PC-3 (cell line): ENCODE measurements around the gene ZNF785. TPM values are rescaled to one million over a fixed set of nuclear protein-coding genes. Genes with fewer than 3 reads are reported as not detected.

ENCODE experiments used
- ATAC-seq: fragments of 200-7000 bp; cut with Tn5 transposase; 2 replicates; pipeline ENCODE4 v1.9.1; 2020; ENCODE audit warnings: mild to moderate bottlenecking, moderate library complexity
- BruUV-seq: library from RNA; stranded (reverse); fragments of 400-500 nt; replicated peaks from 2 replicates; lab custom pipeline; 2021; lab: Mats Ljungman, UMichigan
- CTCF ChIA-PET: fragments of 300-600 bp; sonication (Branson Sonifier 250); formaldehyde crosslinking; loops from one replicate; lab custom pipeline; 2022; ENCODE audit warnings: antibody characterized with exemption; lab: Charles Lee
- POLR2A ChIA-PET: fragments of 300-600 bp; sonication (Branson Sonifier 250); formaldehyde crosslinking; loops from one replicate; lab custom pipeline; 2022; ENCODE audit warnings: antibody characterized with exemption; ENCODE audit not compliant: unreplicated experiment; lab: Charles Lee
- DNase-seq: peaks from one replicate; pipeline ENCODE4 v3.0.0-alpha.2; 2015
- H2AFZ ChIP-seq: fragments of 300-600 bp; sonication (generic); 2 replicates; pipeline ENCODE4 v1.6.0; 2016; ENCODE audit warnings: antibody characterized with exemption, low read length
- H3F3A ChIP-seq: fragments of 300-600 bp; sonication (generic); one replicate; pipeline ENCODE4 v1.6.0; 2017; ENCODE audit warnings: antibody characterized with exemption, low read length, control low read depth, mild to moderate bottlenecking; ENCODE audit not compliant: unreplicated experiment
- H3K27ac ChIP-seq: fragments of 300-600 bp; sonication (generic); 2 replicates; pipeline ENCODE4 v1.5.1; 2016; ENCODE audit warnings: mild to moderate bottlenecking, low read length
- H3K27me3 ChIP-seq: fragments of 300-600 bp; sonication (generic); 2 replicates; pipeline ENCODE4 v1.6.1; 2016; ENCODE audit warnings: low read length, mixed read lengths
- H3K36me3 ChIP-seq: fragments of 300-600 bp; sonication (generic); 2 replicates; pipeline ENCODE4 v1.6.1; 2016; ENCODE audit warnings: low read depth, mixed run types, low read length, mixed read lengths
- H3K4me1 ChIP-seq: fragments of 300-600 bp; sonication (generic); 2 replicates; pipeline ENCODE4 v1.5.1; 2016; ENCODE audit warnings: low read length; ENCODE audit not compliant: insufficient read depth
- H3K4me2 ChIP-seq: fragments of 300-600 bp; sonication (generic); 2 replicates; pipeline ENCODE4 v1.6.0; 2016; ENCODE audit warnings: low read length
- H3K4me3 ChIP-seq: fragments of 300-600 bp; sonication (generic); 2 replicates; pipeline ENCODE4 v1.5.1; 2016; ENCODE audit warnings: mild to moderate bottlenecking, low read length, mixed read lengths
- H3K79me2 ChIP-seq: fragments of 300-600 bp; sonication (generic); 2 replicates; pipeline ENCODE4 v1.6.1; 2017; ENCODE audit warnings: low read length, mixed read lengths
- H3K9ac ChIP-seq: fragments of 300-600 bp; sonication (generic); 2 replicates; pipeline ENCODE4 v1.6.0; 2016; ENCODE audit warnings: mild to moderate bottlenecking, low read length
- H3K9me2 ChIP-seq: fragments of 300-600 bp; sonication (generic); replicated peaks from 2 replicates; pipeline ENCODE4 v1.6.1; 2016; ENCODE audit warnings: mixed run types, low read length, mixed read lengths
- H3K9me3 ChIP-seq: fragments of 300-600 bp; sonication (generic); 2 replicates; pipeline ENCODE4 v1.6.1; 2016; ENCODE audit warnings: low read length, mixed read lengths
- H4K20me1 ChIP-seq: fragments of 300-600 bp; sonication (generic); 2 replicates; pipeline ENCODE4 v1.6.1; 2016; ENCODE audit warnings: low read length, mixed read lengths
- EZH2 ChIP-seq: fragments of 300-600 bp; sonication (generic); IDR thresholded peaks from one replicate; pipeline ENCODE4 v1.6.1; 2017; ENCODE audit warnings: antibody characterized with exemption, mild to moderate bottlenecking, low read length; ENCODE audit not compliant: unreplicated experiment
- EZH2phosphoT487 ChIP-seq: fragments of 300-600 bp; sonication (generic); IDR thresholded peaks from 2 replicates; pipeline ENCODE4 v1.6.1; 2018; ENCODE audit warnings: mild to moderate bottlenecking, antibody characterized with exemption, low read length, borderline replicate concordance
- intact Hi-C: fragments of 100-400 bp; cut with micrococcal nuclease; formaldehyde crosslinking; loops from 2 replicates; pipeline ENCODE4 v1.9.0; 2023
- total RNA-seq: library from RNA; depleted of rRNA; stranded (reverse); fragments of >200 nt; gene quantifications from 2 replicates; pipeline ENCODE4 v1.2.3, GENCODE V29; 2014
- TF ChIP-seq, protein P1 (sequence below): fragments of 300-600 bp; sonication (generic); conservative IDR thresholded peaks from 2 replicates; pipeline ENCODE4 v1.5.1; 2017; ENCODE audit warnings: antibody characterized with exemption, low read depth, mild to moderate bottlenecking, low read length

The ZNF785 gene
- total RNA-seq, 1 experiment from 2014 or later, result 4.9 TPM

DNA sequence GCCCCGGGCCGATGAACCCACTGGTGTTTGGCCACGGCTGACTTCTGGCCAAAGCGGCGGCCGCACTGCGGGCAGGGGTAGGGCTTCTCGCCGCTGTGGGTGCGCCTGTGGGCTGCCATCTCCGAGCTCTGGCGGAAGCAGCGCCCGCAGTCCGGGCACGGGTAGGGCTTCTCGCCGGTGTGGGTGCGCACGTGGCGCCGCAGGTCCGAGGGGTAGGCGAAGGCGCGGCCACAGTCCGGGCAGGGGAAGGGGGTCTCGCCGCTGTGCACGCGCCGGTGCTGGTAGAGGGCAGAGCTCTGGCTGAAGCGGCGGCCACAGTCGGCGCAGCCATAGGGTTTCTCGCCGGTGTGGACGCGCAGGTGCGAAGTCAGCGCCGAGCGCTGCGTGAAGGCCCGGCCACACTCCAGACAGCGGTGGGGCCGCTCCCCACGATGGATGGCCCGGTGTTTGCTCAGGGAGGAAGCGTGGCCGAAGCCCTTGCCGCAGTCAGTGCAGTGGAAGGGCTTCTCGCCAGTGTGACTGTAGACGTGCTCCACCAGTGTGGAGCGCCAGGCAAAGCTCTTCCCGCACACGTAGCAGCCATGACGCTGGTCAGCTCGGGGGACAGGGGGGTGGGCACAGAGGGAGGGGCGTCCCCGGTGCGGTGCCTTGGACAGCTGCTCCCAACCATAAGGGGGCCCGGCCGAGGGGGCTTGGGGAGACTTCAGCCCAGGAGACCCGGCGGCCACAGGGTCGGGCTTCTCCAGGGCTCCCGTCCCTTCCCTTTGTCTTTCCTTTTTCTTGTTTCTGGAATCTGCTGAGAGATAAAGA lies 30.0 kb downstream of the ZNF785 start:
- Histone ChIP-seq H3K4me3 (no peak overlapping the region), H3K27ac (no peak overlapping the region), H3F3A (no peaks in the 10 kb centered on the region), H3K4me1 (peaks cover 3% of the 10 kb centered on the region; the same call in 1 of the 2 replicates), H3K9me2 (no peaks in the 10 kb centered on the region), H2AFZ (no peak overlapping the region), H3K9me3 (no peaks in the 10 kb centered on the region), H4K20me1 (no peaks in the 10 kb centered on the region), H3K9ac (no peak overlapping the region), H3K36me3 (no peaks in the 10 kb centered on the region), H3K79me2 (peaks cover 29% of the 10 kb centered on the region), H3K27me3 (no peaks in the 10 kb centered on the region), H3K4me2 (no peak overlapping the region)
- POLR2A ChIA-PET, result no interaction called here
- CTCF ChIA-PET, result no interaction called here
- DNase-seq (no peak), ATAC-seq (no peak)
- intact Hi-C loops, result no loop called here
- TF ChIP-seq EZH2phosphoT487 (no peak), EZH2 (no peak)
- TF ChIP-seq, protein P1, sequence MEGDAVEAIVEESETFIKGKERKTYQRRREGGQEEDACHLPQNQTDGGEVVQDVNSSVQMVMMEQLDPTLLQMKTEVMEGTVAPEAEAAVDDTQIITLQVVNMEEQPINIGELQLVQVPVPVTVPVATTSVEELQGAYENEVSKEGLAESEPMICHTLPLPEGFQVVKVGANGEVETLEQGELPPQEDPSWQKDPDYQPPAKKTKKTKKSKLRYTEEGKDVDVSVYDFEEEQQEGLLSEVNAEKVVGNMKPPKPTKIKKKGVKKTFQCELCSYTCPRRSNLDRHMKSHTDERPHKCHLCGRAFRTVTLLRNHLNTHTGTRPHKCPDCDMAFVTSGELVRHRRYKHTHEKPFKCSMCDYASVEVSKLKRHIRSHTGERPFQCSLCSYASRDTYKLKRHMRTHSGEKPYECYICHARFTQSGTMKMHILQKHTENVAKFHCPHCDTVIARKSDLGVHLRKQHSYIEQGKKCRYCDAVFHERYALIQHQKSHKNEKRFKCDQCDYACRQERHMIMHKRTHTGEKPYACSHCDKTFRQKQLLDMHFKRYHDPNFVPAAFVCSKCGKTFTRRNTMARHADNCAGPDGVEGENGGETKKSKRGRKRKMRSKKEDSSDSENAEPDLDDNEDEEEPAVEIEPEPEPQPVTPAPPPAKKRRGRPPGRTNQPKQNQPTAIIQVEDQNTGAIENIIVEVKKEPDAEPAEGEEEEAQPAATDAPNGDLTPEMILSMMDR, result no peak
- BruUV-seq, result no TSS peak

DNA sequence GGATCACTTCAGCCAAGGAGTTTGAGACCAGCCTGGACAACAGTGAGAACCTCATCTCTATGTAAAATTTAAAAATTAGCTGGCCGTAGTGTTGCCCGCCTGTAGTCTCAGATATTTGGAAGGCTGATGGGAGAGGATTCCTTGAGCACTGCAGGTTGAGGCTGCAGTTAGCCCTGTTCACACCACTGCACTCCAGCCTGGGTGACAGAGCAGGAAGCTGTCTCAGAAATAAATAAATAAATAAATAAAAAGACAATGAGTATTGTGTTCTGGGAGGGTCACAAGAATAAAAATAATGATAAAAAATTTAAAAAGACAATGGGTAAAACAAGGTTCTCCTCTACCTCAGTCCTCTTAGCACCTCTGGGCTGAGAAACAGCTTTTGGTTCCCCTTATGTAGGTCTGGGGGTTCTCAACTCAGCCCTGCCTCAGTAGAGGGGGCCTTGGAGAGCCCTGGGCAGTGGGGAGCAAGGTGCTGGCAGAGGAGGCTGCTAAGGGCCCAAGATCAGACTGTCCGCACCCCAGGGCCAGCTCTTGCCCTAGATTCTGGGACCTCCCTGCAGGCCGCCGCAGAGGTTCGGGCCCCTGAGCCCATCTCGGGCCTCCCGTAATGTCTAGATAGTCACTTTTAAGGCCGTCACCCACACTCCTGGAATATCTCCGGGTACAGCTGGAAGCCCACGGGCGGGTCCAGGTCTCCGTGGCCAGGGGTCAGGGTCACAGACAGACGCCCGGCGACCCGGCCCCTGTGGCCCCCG lies 30.8 kb downstream of the ZNF785 start:
- Histone ChIP-seq H3K27me3 (no peaks in the 10 kb centered on the region), H2AFZ (no peak overlapping the region), H3K36me3 (no peaks in the 10 kb centered on the region), H3F3A (no peaks in the 10 kb centered on the region), H4K20me1 (no peaks in the 10 kb centered on the region), H3K79me2 (peaks cover 29% of the 10 kb centered on the region), H3K4me3 (no peak overlapping the region), H3K9me2 (no peaks in the 10 kb centered on the region), H3K9me3 (no peaks in the 10 kb centered on the region), H3K27ac (no peak overlapping the region), H3K9ac (no peak overlapping the region), H3K4me2 (no peak overlapping the region), H3K4me1 (peaks cover 3% of the 10 kb centered on the region; the same call in 1 of the 2 replicates)
- ATAC-seq (no peak), DNase-seq (no peak)
- ChIA-PET POLR2A (no interaction called here), CTCF (no interaction called here)
- TF ChIP-seq EZH2 (no peak), EZH2phosphoT487 (no peak)
- TF ChIP-seq, protein P1, result no peak
- intact Hi-C loops, result no loop called here
- BruUV-seq, result no TSS peak
